HEK293T (cell line): ENCODE results near the gene CASKIN2.
"Not testable (repeated sequence)": the region's sequence is repeated elsewhere in the genome, so short reads cannot be mapped to it uniquely, and the experiment has no call there.

ENCODE experiments used
- BHLHE40 ChIP-seq: fragments of 450-650 bp; IDR thresholded peaks from 2 replicates; pipeline ENCODE4 v1.6.1; 2016; ENCODE audit warnings: mild to moderate bottlenecking, moderate library complexity, borderline replicate concordance
- FOXK2 ChIP-seq: fragments of 450-650 bp; IDR thresholded peaks from 2 replicates; pipeline ENCODE4 v1.6.1; 2016; ENCODE audit warnings: mild to moderate bottlenecking
- FOXM1 ChIP-seq: fragments of 450-650 bp; IDR thresholded peaks from 2 replicates; pipeline ENCODE4 v1.6.1; 2017; ENCODE audit warnings: mild to moderate bottlenecking, borderline replicate concordance
- HDGF ChIP-seq: fragments of 450-650 bp; IDR thresholded peaks from 2 replicates; pipeline ENCODE4 v1.6.1; 2017; ENCODE audit warnings: antibody characterized with exemption, borderline replicate concordance
- L3MBTL2 ChIP-seq: fragments of 450-650 bp; conservative IDR thresholded peaks from 2 replicates; pipeline ENCODE4 v1.6.1; 2016; ENCODE audit warnings: mild to moderate bottlenecking
- SP1 ChIP-seq: fragments of 450-650 bp; IDR thresholded peaks from 2 replicates; pipeline ENCODE4 v1.6.1; 2017
- TF ChIP-seq, protein P1 (sequence below): fragments of 450-650 bp; IDR thresholded peaks from 2 replicates; pipeline ENCODE4 v1.6.1; 2016

DNA sequence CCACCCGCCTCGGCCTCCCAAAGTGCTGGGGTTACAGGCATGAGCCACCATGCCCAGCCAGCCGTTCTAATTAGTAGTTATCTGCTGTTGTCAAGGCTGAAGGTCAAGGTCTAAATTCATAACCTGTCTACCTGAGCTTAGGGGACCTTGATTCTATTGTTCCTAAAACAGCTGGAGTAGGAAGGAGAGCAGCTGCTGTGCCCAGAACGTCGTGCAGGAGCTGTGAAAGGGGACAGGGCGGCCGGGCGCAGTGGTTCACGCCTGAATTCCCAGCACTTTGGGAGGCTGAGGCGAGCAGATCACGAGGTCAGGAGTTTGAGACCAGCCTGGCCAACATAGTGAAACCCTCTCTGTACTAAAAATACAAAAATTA lies 37.9 kb downstream of the CASKIN2 start:
- TF ChIP-seq BHLHE40, SP1, FOXK2, FOXM1, L3MBTL2, HDGF: not testable (repeated sequence)
- TF ChIP-seq, protein P1, sequence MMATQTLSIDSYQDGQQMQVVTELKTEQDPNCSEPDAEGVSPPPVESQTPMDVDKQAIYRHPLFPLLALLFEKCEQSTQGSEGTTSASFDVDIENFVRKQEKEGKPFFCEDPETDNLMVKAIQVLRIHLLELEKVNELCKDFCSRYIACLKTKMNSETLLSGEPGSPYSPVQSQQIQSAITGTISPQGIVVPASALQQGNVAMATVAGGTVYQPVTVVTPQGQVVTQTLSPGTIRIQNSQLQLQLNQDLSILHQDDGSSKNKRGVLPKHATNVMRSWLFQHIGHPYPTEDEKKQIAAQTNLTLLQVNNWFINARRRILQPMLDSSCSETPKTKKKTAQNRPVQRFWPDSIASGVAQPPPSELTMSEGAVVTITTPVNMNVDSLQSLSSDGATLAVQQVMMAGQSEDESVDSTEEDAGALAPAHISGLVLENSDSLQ, result not testable (repeated sequence)
